GM12873 (cell line): ENCODE results near the gene CRB1.

ENCODE experiments used
- CTCF ChIP-seq: IDR thresholded peaks from 2 replicates; pipeline ENCODE4 v1.5.1; 2012; ENCODE audit warnings: low read depth, mild to moderate bottlenecking, moderate library complexity, low read length, control low read depth; ENCODE audit not compliant: insufficient read depth; ENCODE audit errors: missing control alignments

Gene CRB1

GRCh38 chr1:197510691-197511378, 242.8 kb downstream of the CRB1 start:
- TF ChIP-seq CTCF = no peak

- TF ChIP-seq CTCF = no peak
Observed at GRCh38 chr1:197515421-197515820, 247.4 kb downstream of the CRB1 start.

GRCh38 chr1:197519741-197520334, 251.8 kb downstream of the CRB1 start:
- TF ChIP-seq CTCF = peak; percentile 33

GRCh38 chr1:197521118-197521739, 253.2 kb downstream of the CRB1 start:
- TF ChIP-seq CTCF = peak; percentile 56

GRCh38 chr1:197526736-197527371, 258.8 kb downstream of the CRB1 start:
- TF ChIP-seq CTCF = peak; percentile 22
